Skeletal muscle tissue (tissue), 4 donors: ENCODE results near the gene CELF6. TPM values are rescaled to one million over a fixed set of nuclear protein-coding genes. Genes with fewer than 3 reads are reported as not detected.

Experiments used
- H3K27ac ChIP-seq: one replicate; pipeline ENCODE4 v1.7.0; 2013; ENCODE audit warnings: mild to moderate bottlenecking, low read depth, low read length, inconsistent platforms
- H3K27me3 ChIP-seq, 3 donors: one replicate each; pipeline ENCODE4 v1.7.0; 2013; ENCODE audit warnings: low read length in 3 of 3; ENCODE audit not compliant: control insufficient read depth in 3 of 3, insufficient read depth in 3 of 3
- H3K36me3 ChIP-seq, 3 donors: one replicate each; pipeline ENCODE4 v1.7.0; 2013; ENCODE audit warnings: low read length in 3 of 3; ENCODE audit not compliant: control insufficient read depth in 3 of 3, insufficient read depth in 3 of 3
- H3K4me1 ChIP-seq, 3 donors: one replicate each; pipeline ENCODE4 v1.7.0; 2013; ENCODE audit warnings: low read length in 3 of 3, mild to moderate bottlenecking in 3 of 3; ENCODE audit not compliant: control insufficient read depth in 3 of 3, insufficient read depth in 3 of 3
- H3K4me3 ChIP-seq, 3 donors: one replicate each; pipeline ENCODE4 v1.7.0; 2013; ENCODE audit warnings: low read length in 3 of 3
- H3K9ac ChIP-seq, 3 donors: one replicate each; pipeline ENCODE4 v1.7.0; 2013; ENCODE audit warnings: low read length in 3 of 3, mild to moderate bottlenecking in 3 of 3, moderate library complexity in 2 of 3, low read depth in 1 of 3
- H3K9me3 ChIP-seq, 3 donors: one replicate each; pipeline ENCODE4 v1.7.0; 2013; ENCODE audit warnings: low read length in 3 of 3; ENCODE audit not compliant: control insufficient read depth in 3 of 3
- total RNA-seq: library from RNA; depleted of rRNA; stranded (reverse); fragments of >200 nt; gene quantifications from one replicate; pipeline ENCODE4 v1.2.3, GENCODE V29; 2014
- donor health status: Osteomylitis.

The CELF6 gene
- total RNA-seq, 1 donor from 2014 or later: 1.0 TPM

DNA sequence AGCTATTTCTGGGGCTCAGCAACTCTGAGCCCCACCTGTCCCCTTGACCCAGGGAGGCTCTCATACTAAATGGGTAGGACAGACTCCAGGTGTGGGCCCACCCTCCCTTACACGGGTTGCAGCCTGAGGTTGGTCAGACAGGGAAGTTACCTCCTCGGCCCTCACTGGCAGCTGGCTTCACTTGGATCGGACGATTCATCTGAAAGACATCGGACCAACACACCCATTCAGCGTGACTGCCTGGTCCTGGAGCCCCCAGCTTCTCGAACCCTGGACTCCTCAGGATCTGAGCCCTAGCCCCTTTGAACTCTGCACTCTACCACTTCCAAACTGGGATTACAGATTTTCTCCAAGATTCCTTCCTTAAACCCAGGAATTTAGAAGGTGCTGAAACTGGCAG lies 15.4 kb downstream of the CELF6 start:
- no peaks in the 10 kb centered on the region for H3K9me3 ChIP-seq
- no peak overlapping the region for H3K9ac ChIP-seq
- H3K27me3 ChIP-seq: no peaks in the 10 kb centered on the region
- no peak overlapping the region for H3K4me3 ChIP-seq
- no peaks in the 10 kb centered on the region for H3K36me3 ChIP-seq
- H3K4me1 ChIP-seq: no peaks in the 10 kb centered on the region
- no peak overlapping the region for H3K27ac ChIP-seq

- Histone ChIP-seq H3K27me3 (no peaks in the 10 kb centered on the region), H3K9ac (no peak overlapping the region), H3K36me3 (no peaks in the 10 kb centered on the region), H3K4me1 (no peaks in the 10 kb centered on the region), H3K9me3 (no peaks in the 10 kb centered on the region), H3K27ac (no peak overlapping the region), H3K4me3 (no peak overlapping the region)
These were observed 17.0 kb downstream of the CELF6 start for GRCh38 chr15:72302955-72303354.

GRCh38 chr15:72289597-72290325 lies 30.2 kb downstream of the CELF6 start:
- no peak overlapping the region for H3K27ac ChIP-seq
- H3K36me3 ChIP-seq: no peaks in the 10 kb centered on the region
- H3K27me3 ChIP-seq: no peaks in the 10 kb centered on the region
- H3K9ac ChIP-seq: no peak overlapping the region
- H3K4me3 ChIP-seq: no peak overlapping the region
- H3K9me3 ChIP-seq: no peaks in the 10 kb centered on the region
- H3K4me1 ChIP-seq: no peaks in the 10 kb centered on the region

DNA sequence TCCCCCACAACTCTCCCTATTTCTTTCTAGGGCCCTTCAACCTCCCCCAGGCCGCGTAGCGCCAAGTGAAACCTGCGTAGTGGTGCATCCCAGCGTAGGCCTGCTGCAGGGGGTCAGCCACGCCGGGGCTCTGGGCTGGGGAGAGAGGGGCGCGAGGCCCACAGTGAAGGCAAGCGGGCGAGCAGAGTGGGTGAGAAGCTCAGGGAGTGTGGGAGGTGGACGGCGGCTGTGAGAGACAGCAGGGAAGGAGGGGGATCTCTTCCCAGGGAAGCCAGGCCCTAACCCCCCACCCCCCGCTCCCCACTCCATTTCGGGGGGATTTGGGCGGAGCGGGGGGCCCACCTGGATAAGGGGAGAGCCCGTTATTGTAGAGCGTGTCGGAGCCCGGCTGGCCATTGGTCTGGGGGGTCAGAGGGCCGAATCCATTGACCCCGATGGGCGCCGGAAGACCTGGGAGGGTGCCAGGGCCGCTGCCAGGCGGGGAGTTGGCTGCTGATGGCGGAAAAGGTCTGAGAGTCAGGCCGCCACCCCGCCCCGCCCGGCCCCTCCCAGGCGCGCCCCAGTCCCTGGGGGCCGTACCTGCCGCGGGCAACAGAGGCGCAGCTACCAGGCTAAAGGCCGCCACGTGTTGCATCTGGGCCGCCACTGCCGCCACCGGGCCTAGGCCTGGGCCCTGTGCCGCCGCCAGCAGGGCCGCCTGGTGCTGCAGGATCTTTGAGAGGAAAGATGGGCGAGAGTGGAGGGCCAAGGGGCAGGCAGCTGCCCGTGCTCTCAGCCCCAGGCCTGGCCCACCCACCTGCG lies 31.0 kb downstream of the CELF6 start:
- Histone ChIP-seq H3K27me3 (no peaks in the 10 kb centered on the region), H3K27ac (no peak overlapping the region), H3K4me1 (no peaks in the 10 kb centered on the region), H3K9me3 (no peaks in the 10 kb centered on the region), H3K4me3 (no peak overlapping the region), H3K36me3 (no peaks in the 10 kb centered on the region), H3K9ac (no peak overlapping the region)

GRCh38 chr15:72285927-72286516 lies 33.9 kb downstream of the CELF6 start:
- no peaks in the 10 kb centered on the region for H3K9me3 ChIP-seq
- H3K4me3 ChIP-seq: no peak overlapping the region
- no peaks in the 10 kb centered on the region for H3K36me3 ChIP-seq
- H3K27me3 ChIP-seq: no peaks in the 10 kb centered on the region
- no peak overlapping the region for H3K9ac ChIP-seq
- no peak overlapping the region for H3K27ac ChIP-seq
- H3K4me1 ChIP-seq: no peaks in the 10 kb centered on the region

- Histone ChIP-seq H3K4me3 (no peak overlapping the region), H3K27ac (no peak overlapping the region), H3K36me3 (no peaks in the 10 kb centered on the region), H3K9me3 (no peaks in the 10 kb centered on the region), H3K9ac (peak overlapping the region in 1 of 3 donors; percentile 33), H3K27me3 (no peaks in the 10 kb centered on the region), H3K4me1 (no peaks in the 10 kb centered on the region)
These were observed 34.6 kb downstream of the CELF6 start for GRCh38 chr15:72285402-72285801.

GRCh38 chr15:72284781-72285180 lies 35.2 kb downstream of the CELF6 start:
- Histone ChIP-seq H3K9me3 (no peaks in the 10 kb centered on the region), H3K36me3 (no peaks in the 10 kb centered on the region), H3K27me3 (no peaks in the 10 kb centered on the region), H3K27ac (no peak overlapping the region), H3K9ac (no peak overlapping the region), H3K4me1 (no peaks in the 10 kb centered on the region), H3K4me3 (no peak overlapping the region)

DNA sequence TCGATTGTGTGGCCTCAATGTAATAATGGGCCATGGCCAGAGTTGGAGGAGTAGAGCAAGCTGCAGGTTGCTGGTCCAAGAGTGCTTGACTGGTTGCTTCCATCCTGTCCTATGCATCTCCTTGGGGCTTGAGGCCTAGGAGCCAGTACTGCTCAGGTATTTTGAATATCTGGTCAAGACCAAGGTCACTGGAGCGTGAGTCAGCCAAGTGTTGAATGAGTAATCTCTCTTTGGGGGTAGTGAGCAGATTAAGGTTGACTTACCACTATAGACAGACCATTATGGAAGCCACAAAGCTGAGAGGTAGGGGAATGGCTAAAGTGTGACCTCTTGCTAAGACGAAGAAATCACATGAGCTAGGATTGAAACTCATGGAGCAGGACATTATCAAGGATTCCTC lies 38.2 kb downstream of the CELF6 start:
- H3K9ac ChIP-seq: no peak overlapping the region
- no peaks in the 10 kb centered on the region for H3K36me3 ChIP-seq
- H3K9me3 ChIP-seq: no peaks in the 10 kb centered on the region
- no peak overlapping the region for H3K4me3 ChIP-seq
- no peaks in the 10 kb centered on the region for H3K27me3 ChIP-seq
- no peak overlapping the region for H3K27ac ChIP-seq
- no peaks in the 10 kb centered on the region for H3K4me1 ChIP-seq

GRCh38 chr15:72280751-72281150 lies 39.2 kb downstream of the CELF6 start:
- Histone ChIP-seq H3K4me3 (no peak overlapping the region), H3K9me3 (no peaks in the 10 kb centered on the region), H3K27ac (no peak overlapping the region), H3K27me3 (no peaks in the 10 kb centered on the region), H3K36me3 (no peaks in the 10 kb centered on the region), H3K9ac (peak overlapping the region in 1 of 3 donors; percentile 6), H3K4me1 (no peaks in the 10 kb centered on the region)

DNA sequence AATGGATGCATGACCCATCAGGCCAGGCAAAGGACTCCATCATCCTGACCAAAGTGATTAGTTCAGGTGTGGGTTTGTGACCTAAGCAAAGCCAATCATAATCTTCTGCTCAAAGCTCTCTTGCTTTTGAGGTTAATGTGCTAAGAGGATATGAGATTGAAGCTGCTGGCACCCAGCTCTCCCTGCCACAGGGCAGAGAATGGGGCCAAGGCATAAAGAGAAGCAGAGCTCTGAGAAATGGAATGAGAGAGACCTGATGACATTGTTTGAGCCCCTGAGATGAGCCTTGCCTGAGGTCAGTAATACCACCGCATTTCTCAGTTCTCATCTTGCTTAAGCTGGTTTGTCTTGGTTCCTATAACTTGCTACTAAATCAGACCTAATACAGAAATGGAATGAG lies 41.2 kb downstream of the CELF6 start:
- Histone ChIP-seq H3K36me3 (no peaks in the 10 kb centered on the region), H3K27me3 (no peaks in the 10 kb centered on the region), H3K9me3 (no peaks in the 10 kb centered on the region), H3K4me1 (no peaks in the 10 kb centered on the region), H3K9ac (no peak overlapping the region), H3K4me3 (no peak overlapping the region), H3K27ac (no peak overlapping the region)
